K562 (cell line): ENCODE results near the gene ELOVL5. TPM values are rescaled to one million over a fixed set of nuclear protein-coding genes. Genes with fewer than 3 reads are reported as not detected.

Experiments used
- ATAC-seq: fragments of 200-7000 bp; cut with Tn5 transposase; 3 replicates; pipeline ENCODE4 v1.9.1; 2020; ENCODE audit warnings: moderate library complexity
- BruUV-seq: library from RNA; stranded (reverse); fragments of 400-500 nt; replicated peaks from 2 replicates; lab custom pipeline; 2021; lab: Mats Ljungman, UMichigan
- CTCF ChIA-PET: fragments of 300-600 bp; formaldehyde crosslinking; extraction: SDS; loops from one replicate; lab custom pipeline; 2021; ENCODE audit warnings: low intra/inter-chr PET ratio; lab: Yijun Ruan, JAX
- POLR2A ChIA-PET: fragments of 300-600, 350-650 bp; sonication (Branson Sonifier 250); formaldehyde crosslinking; extraction: SDS; loops from one replicate; lab custom pipeline; 2021; ENCODE audit warnings: antibody characterized with exemption, inconsistent platforms; lab: Yijun Ruan, JAX
- DNase-seq, 4 experiments: peaks; one replicate each; pipeline versions ENCODE4 v3.0.0 to v3.0.0-alpha.2; 2011 to 2018; ENCODE audit warnings: low spot score in 3 of 4, mixed read lengths in 3 of 4; ENCODE audit errors: extremely low read depth in 1 of 4
- FAIRE-seq: peaks from 2 replicates; lab custom pipeline; 2011; peaks lifted over from hg19 to GRCh38; lab: Jason Lieb, UNC
- H2AFZ ChIP-seq: 2 replicates; pipeline ENCODE4 v1.6.0; 2011; ENCODE audit warnings: low read depth, low read length, control low read depth, inconsistent platforms
- H3K27ac ChIP-seq: fragments of 200-600 bp; 3 replicates; pipeline ENCODE4 v1.8.0; 2011; ENCODE audit warnings: low read depth, mild to moderate bottlenecking, control low read depth, inconsistent platforms, low read length, moderate library complexity, mixed read lengths; ENCODE audit errors: extremely low read depth
- H3K27me3 ChIP-seq, 2 experiments: fragments of 300-600 bp in 1 of 2; 2 replicates in 1 of 2; 3 replicates in 1 of 2; pipeline versions ENCODE4 v1.6.0 to v1.8.0; 2011; ENCODE audit warnings: inconsistent platforms in 2 of 2, low read length in 2 of 2, mild to moderate bottlenecking in 1 of 2, mixed read lengths in 1 of 2, moderate library complexity in 1 of 2; ENCODE audit not compliant: control insufficient read depth in 2 of 2, insufficient read depth in 2 of 2
- H3K36me3 ChIP-seq: fragments of 300-600 bp; 3 replicates; pipeline ENCODE4 v1.8.0; 2011; ENCODE audit warnings: mild to moderate bottlenecking, low read length, inconsistent platforms; ENCODE audit not compliant: control insufficient read depth, insufficient read depth
- H3K4me1 ChIP-seq, 2 experiments: fragments of 200-600 bp in 1 of 2; replicated peaks in 1 of 2; 2 replicates in 1 of 2; 3 replicates in 1 of 2; pipeline versions ENCODE4 v1.5.1 to v1.8.0; 2011; ENCODE audit warnings: inconsistent platforms in 2 of 2, low read length in 2 of 2, mild to moderate bottlenecking in 1 of 2, mixed read lengths in 1 of 2, moderate library complexity in 1 of 2; ENCODE audit not compliant: control insufficient read depth in 2 of 2, insufficient read depth in 2 of 2
- H3K4me2 ChIP-seq: 2 replicates; pipeline ENCODE4 v1.6.1; 2011; ENCODE audit warnings: low read length, control low read depth, inconsistent platforms, mixed read lengths; ENCODE audit not compliant: insufficient read depth
- H3K4me3 ChIP-seq: fragments of 200-600 bp; sonication (generic), shearing (Covaris generic); 2 replicates; pipeline ENCODE4 v1.5.1; 2016; ENCODE audit warnings: control low read depth, inconsistent platforms
- H3K79me2 ChIP-seq: fragments of 200-600 bp; 3 replicates; pipeline ENCODE4 v1.8.0; 2011; ENCODE audit warnings: low read length, inconsistent platforms; ENCODE audit not compliant: control insufficient read depth, insufficient read depth
- H3K9ac ChIP-seq, 2 experiments: 2 replicates each; pipeline versions ENCODE4 v1.6.0 to v1.6.1; 2011; ENCODE audit warnings: low read depth in 2 of 2, low read length in 2 of 2, control low read depth in 1 of 2, inconsistent platforms in 1 of 2, mild to moderate bottlenecking in 1 of 2, mixed read lengths in 1 of 2; ENCODE audit not compliant: insufficient read depth in 1 of 2
- H3K9me1 ChIP-seq: one replicate; pipeline ENCODE4 v1.6.0; 2011; ENCODE audit warnings: inconsistent platforms, mild to moderate bottlenecking, low read length, moderate library complexity; ENCODE audit not compliant: control insufficient read depth, insufficient read depth
- H3K9me3 ChIP-seq: replicated peaks from 2 replicates; pipeline ENCODE4 v1.5.1; 2011; ENCODE audit warnings: low read depth, low read length, inconsistent platforms; ENCODE audit not compliant: control insufficient read depth, insufficient read depth
- H4K20me1 ChIP-seq: replicated peaks from 2 replicates; pipeline ENCODE4 v1.6.1; 2011; ENCODE audit warnings: low read length, inconsistent platforms, mixed read lengths; ENCODE audit not compliant: control insufficient read depth, insufficient read depth
- CHD2 ChIP-seq: IDR thresholded peaks from 2 replicates; pipeline ENCODE4 v1.6.1; 2011; ENCODE audit warnings: low read depth, low read length
- GABPB2 ChIP-seq: fragments of 250-450 bp; sonication (Bioruptor Pico); conservative IDR thresholded peaks from 2 replicates; pipeline ENCODE4 v1.5.1; 2021; ENCODE audit warnings: mild to moderate bottlenecking
- HMG20B ChIP-seq: fragments of 250-450 bp; sonication (Bioruptor Pico); IDR thresholded peaks from 2 replicates; pipeline ENCODE4 v1.5.0; 2021; ENCODE audit warnings: mild to moderate bottlenecking
- HNRNPL ChIP-seq: fragments of 200-400 bp; formaldehyde crosslinking; IDR thresholded peaks from 2 replicates; pipeline ENCODE4 v1.6.1; 2017; ENCODE audit warnings: low read depth, mild to moderate bottlenecking, low read length
- LEF1 ChIP-seq: fragments of 450-650 bp; IDR thresholded peaks from 2 replicates; pipeline ENCODE4 v1.6.1; 2016; ENCODE audit warnings: mild to moderate bottlenecking
- MTA2 ChIP-seq: fragments of 450-650 bp; IDR thresholded peaks from 2 replicates; pipeline ENCODE4 v1.6.1; 2016; ENCODE audit warnings: low read depth
- NFIX ChIP-seq: fragments of 250-450 bp; sonication (Bioruptor Pico); IDR thresholded peaks from 2 replicates; pipeline ENCODE4 v1.4.0; 2020; ENCODE audit warnings: low read depth, mild to moderate bottlenecking, moderate library complexity
- NFYB ChIP-seq: IDR thresholded peaks from 2 replicates; pipeline ENCODE4 v1.6.1; 2011; ENCODE audit warnings: mild to moderate bottlenecking, moderate library complexity; ENCODE audit not compliant: insufficient read length; ENCODE audit errors: extremely low read depth
- POLR2B ChIP-seq: fragments of 450-650 bp; IDR thresholded peaks from 2 replicates; pipeline ENCODE4 v1.6.1; 2018; ENCODE audit warnings: low read depth; ENCODE audit not compliant: partially characterized antibody
- PTBP1 ChIP-seq: fragments of 200-400 bp; formaldehyde crosslinking; IDR thresholded peaks from 2 replicates; pipeline ENCODE4 v1.6.1; 2017; ENCODE audit warnings: low read depth, low read length
- SAFB ChIP-seq: fragments of 200-400 bp; formaldehyde crosslinking; IDR thresholded peaks from 2 replicates; pipeline ENCODE4 v1.6.1; 2017; ENCODE audit warnings: low read depth, low read length, borderline replicate concordance
- SMARCA5 ChIP-seq: fragments of 450-650 bp; IDR thresholded peaks from 2 replicates; pipeline ENCODE4 v1.6.1; 2016
- ZNF165 ChIP-seq: fragments of 250-450 bp; sonication (Bioruptor Pico); IDR thresholded peaks from 2 replicates; pipeline ENCODE4 v1.4.0; 2020; ENCODE audit warnings: borderline replicate concordance
- WGBS: fragments of 100-300 bp; shearing (Covaris generic); methylation state at CpG from one replicate; pipeline ENCODE4 v1.1.6; 2016; ENCODE audit warnings: low coverage, mixed read lengths; ENCODE audit not compliant: insufficient coverage; ENCODE audit errors: missing lambda C conversion rate; 5-methylcytosine and 5-hydroxymethylcytosine counted together
- in situ Hi-C: fragments of 300-500 bp; cut with MboI; formaldehyde crosslinking; loops from 4 replicates; pipeline ENCODE4 v1.15.0; 2018; ENCODE audit warnings: inconsistent platforms, mixed read lengths
- intact Hi-C: fragments of 100-400 bp; cut with micrococcal nuclease; formaldehyde crosslinking; loops from 2 replicates; pipeline ENCODE4 v1.14.2; 2022
- polyA plus RNA-seq, 8 experiments: library from polyadenylated mRNA; depleted of rRNA in 4 of 8; stranded (reverse) in 5 of 8; unstranded in 3 of 8; fragments of >200 nt; fragmentation: Nextera tagmentation in 2 of 8; fragmentation: Illumina TruSeq in 1 of 8; extraction: Ambion mirVana in 2 of 8; extraction: Trizol in 1 of 8; gene quantifications; 2 replicates each; pipeline versions ENCODE4 v1.2.1 to v1.2.3, GENCODE V29; 2011 to 2014; ENCODE audit warnings: inconsistent platforms in 1 of 8, missing spikeins in 1 of 8
- total RNA-seq, 7 experiments: library from RNA; depleted of rRNA in 6 of 7; stranded (reverse); fragments of >200 nt in 6 of 7; fragmentation: Illumina TruSeq in 2 of 7; extraction: Trizol in 2 of 7; gene quantifications; 2 replicates each; pipeline versions ENCODE4 v1.2.1 to v1.2.3, GENCODE V29; 2011 to 2021; ENCODE audit warnings: low replicate concordance in 1 of 7
- TF ChIP-seq, protein P1 (sequence below): fragments of 450-650 bp; IDR thresholded peaks from 2 replicates; pipeline ENCODE4 v1.6.1; 2016

Gene ELOVL5
- total and polyA plus RNA-seq, 9 of the 15 experiments (the other 6 are each of a cell fraction or from before 2014, with no cell fraction given) = 70.6 to 245 (median 132) TPM

GRCh38 chr6:53279293-53279692 lies 69.5 kb downstream of the ELOVL5 start:
- ATAC-seq = no peak
- POLR2A ChIA-PET = interaction anchor here (0.8 to 3.0 kb wide), 3 partner anchors 11 to 91 kb away, joined by 3 to 10 read pairs (median 3); no protein-coding TSS in a partner anchor

GRCh38 chr6:53273370-53273769 lies 75.4 kb downstream of the ELOVL5 start:
- no peak overlapping the region for H3K4me2 ChIP-seq
- ChIA-PET CTCF (no interaction called here), POLR2A (interaction anchor here (0.6 to 1.5 kb wide), 5 partner anchors 12 to 118 kb away, joined by 3 to 4 read pairs (median 3); no protein-coding TSS in a partner anchor)
- peaks cover 97% of the 10 kb centered on the region for H3K36me3 ChIP-seq
- DNase-seq = no peak
- no peaks in the 10 kb centered on the region for H3K9me3 ChIP-seq
- H3K27ac ChIP-seq = no peak overlapping the region
- no peak overlapping the region for H3K4me3 ChIP-seq
- 91% methylated on average over 4 of the region's 4 CpGs for WGBS
- no peak for FAIRE-seq
- intact Hi-C loops (no loop called here), in situ Hi-C loops (no loop called here)
- H3K9me1 ChIP-seq = no peaks in the 10 kb centered on the region
- H3K4me1 ChIP-seq = no peaks in the 10 kb centered on the region
- H4K20me1 ChIP-seq = 0 out of 2 replicates have a peak, but pooled peaks cover 3% of the 10 kb centered on the region
- no peaks in the 10 kb centered on the region for H3K79me2 ChIP-seq
- no peak for ATAC-seq
- no peak overlapping the region for H2AFZ ChIP-seq
- BruUV-seq = no TSS peak
- no peak for TF ChIP-seq CHD2
- TF ChIP-seq SMARCA5 = no peak
- TF ChIP-seq HNRNPL = no peak
- no peak for TF ChIP-seq PTBP1
- no peak for TF ChIP-seq NFIX (CRISPR knock-in tag)
- TF ChIP-seq NFYB = no peak
- no peak for TF ChIP-seq POLR2B
- TF ChIP-seq SAFB = no peak
- no peaks in the 10 kb centered on the region for H3K27me3 ChIP-seq
- H3K9ac ChIP-seq = no peak overlapping the region

More at GRCh38 chr6:53279293-53279692, 69.5 kb downstream of the ELOVL5 start:
- TF ChIP-seq LEF1 = no peak
- TF ChIP-seq, protein P1, sequence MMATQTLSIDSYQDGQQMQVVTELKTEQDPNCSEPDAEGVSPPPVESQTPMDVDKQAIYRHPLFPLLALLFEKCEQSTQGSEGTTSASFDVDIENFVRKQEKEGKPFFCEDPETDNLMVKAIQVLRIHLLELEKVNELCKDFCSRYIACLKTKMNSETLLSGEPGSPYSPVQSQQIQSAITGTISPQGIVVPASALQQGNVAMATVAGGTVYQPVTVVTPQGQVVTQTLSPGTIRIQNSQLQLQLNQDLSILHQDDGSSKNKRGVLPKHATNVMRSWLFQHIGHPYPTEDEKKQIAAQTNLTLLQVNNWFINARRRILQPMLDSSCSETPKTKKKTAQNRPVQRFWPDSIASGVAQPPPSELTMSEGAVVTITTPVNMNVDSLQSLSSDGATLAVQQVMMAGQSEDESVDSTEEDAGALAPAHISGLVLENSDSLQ = no peak
- no peak for TF ChIP-seq HMG20B (CRISPR knock-in tag)
- no peak for TF ChIP-seq GABPB2
- no peak for TF ChIP-seq MTA2
- TF ChIP-seq ZNF165 (CRISPR knock-in tag) = no peak
- no peaks in the 10 kb centered on the region for H3K4me1 ChIP-seq
- peaks cover 47% of the 10 kb centered on the region for H3K79me2 ChIP-seq
- peaks cover 95% of the 10 kb centered on the region for H3K36me3 ChIP-seq
- H3K4me2 ChIP-seq = no peak overlapping the region
- no peak for DNase-seq
- in situ Hi-C loops (no loop called here), intact Hi-C loops (loop anchor here (5.0 kb wide), 1 partner anchor 133 kb away; no protein-coding TSS in a partner anchor)
- no peak for FAIRE-seq
- no peak overlapping the region for H2AFZ ChIP-seq
- H3K9me3 ChIP-seq = no peaks in the 10 kb centered on the region
- 75% methylated on average over 3 of the region's 3 CpGs for WGBS
- H3K27me3 ChIP-seq = no peaks in the 10 kb centered on the region
- H3K4me3 ChIP-seq = no peak overlapping the region
- no TSS peak for BruUV-seq
- 0 out of 2 replicates have a peak, but pooled peaks cover 4% of the 10 kb centered on the region for H4K20me1 ChIP-seq
- H3K9ac ChIP-seq = no peak overlapping the region
- CTCF ChIA-PET = no interaction called here
- H3K9me1 ChIP-seq = no peaks in the 10 kb centered on the region
- no peak overlapping the region for H3K27ac ChIP-seq
